ENCODE data around the gene ZNF207.
"Not testable (repeated sequence)": the region's sequence is repeated elsewhere in the genome, so short reads cannot be mapped to it uniquely, and the experiment has no call there.

The ZNF207 gene

DNA sequence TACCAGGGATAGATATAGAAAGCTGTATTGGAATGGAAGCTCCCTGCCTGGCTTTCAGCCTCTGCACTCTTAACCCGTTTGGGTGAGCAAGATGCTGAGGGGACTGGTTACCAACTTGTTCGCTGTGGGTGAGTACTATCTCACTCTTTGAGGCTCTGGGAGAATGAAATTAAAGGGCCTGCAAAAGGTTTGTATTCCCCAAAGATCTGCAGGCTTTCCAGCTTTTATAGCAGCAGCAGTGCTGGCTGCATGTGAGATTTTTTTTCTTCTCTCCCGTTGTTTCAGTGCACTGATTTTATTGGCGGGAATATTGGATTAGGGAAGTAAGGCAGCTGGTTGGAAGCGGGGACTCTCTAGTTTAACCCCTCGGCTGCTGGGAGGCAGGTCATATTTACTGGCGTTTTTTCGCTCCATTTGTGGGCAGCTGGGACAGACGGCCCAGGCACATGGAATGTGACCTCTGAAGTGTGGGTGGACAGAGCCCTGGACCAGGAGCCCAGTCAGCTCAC, 38.9 kb upstream of the ZNF207 start:
- H3K4me3 ChIP-seq (ENCODE audit: low read depth, low read length), result no peak overlapping the region
- TF ChIP-seq CTCF (IDR thresholded peaks at IDR 0.05; ENCODE audit: low read depth, low read length, missing control alignments), result no peak
- DNase-seq (ENCODE audit: low read depth), result no peak

DNA sequence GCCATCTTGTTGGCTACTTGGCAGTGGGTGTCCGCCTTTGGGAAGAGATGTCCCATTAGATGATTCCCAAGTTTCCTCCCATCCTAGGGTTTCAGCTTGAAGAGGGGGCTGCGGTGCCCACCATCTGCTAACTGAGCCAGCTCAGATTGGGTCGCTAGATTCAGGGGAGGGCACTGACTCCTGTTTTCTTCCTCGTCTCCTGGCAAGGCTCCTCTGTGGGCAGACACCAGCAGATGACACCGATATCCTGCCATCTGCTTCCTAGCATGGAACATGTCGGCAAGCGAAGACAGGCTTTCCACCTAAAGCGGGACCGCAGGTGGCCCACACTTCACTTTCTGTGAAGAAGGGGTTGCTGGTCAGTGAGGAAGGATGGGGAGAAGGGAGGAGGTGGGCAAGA, 35.3 kb upstream of the ZNF207 start:
- H3K4me3 ChIP-seq (ENCODE audit: low read depth, low read length), result no peak overlapping the region
- DNase-seq (ENCODE audit: low read depth), result no peak
- no peak for TF ChIP-seq CTCF (IDR thresholded peaks at IDR 0.05; ENCODE audit: low read depth, low read length, missing control alignments)

- no peak for TF ChIP-seq CTCF (IDR thresholded peaks at IDR 0.05; ENCODE audit: low read depth, low read length, missing control alignments)
- H3K4me3 ChIP-seq (ENCODE audit: low read depth, low read length), result no peak overlapping the region
- no peak for DNase-seq (ENCODE audit: low read depth)
These were observed 34.8 kb upstream of the ZNF207 start for GRCh38 chr17:32315171-32315570.

DNA sequence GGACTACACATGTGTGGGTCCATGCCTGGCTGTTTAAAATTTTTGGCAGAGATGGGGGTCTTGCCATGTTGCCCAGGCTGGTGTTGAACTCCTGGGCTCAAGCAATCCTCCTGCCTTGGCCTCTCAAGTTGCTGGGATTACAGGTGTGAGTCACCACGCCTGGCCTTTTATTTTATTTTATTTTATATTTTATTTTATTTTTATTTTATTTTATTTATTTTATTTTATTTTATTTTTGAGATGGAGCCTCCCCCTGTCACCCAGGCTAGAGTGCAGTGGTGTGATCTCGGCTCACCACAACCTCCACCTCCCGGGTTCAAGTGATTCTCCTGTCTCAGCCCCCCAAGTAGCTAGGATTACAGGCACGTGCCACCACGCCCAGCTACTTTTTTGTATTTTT, 33.3 kb upstream of the ZNF207 start:
- not testable (repeated sequence) for H3K4me3 ChIP-seq (ENCODE audit: low read depth, low read length); DNase-seq (ENCODE audit: low read depth)

- TF ChIP-seq CTCF (IDR thresholded peaks at IDR 0.05; ENCODE audit: low read depth, low read length, missing control alignments), result no peak
- no peak for DNase-seq (ENCODE audit: low read depth)
These were observed 32.6 kb upstream of the ZNF207 start for GRCh38 chr17:32317353-32317752.

DNA sequence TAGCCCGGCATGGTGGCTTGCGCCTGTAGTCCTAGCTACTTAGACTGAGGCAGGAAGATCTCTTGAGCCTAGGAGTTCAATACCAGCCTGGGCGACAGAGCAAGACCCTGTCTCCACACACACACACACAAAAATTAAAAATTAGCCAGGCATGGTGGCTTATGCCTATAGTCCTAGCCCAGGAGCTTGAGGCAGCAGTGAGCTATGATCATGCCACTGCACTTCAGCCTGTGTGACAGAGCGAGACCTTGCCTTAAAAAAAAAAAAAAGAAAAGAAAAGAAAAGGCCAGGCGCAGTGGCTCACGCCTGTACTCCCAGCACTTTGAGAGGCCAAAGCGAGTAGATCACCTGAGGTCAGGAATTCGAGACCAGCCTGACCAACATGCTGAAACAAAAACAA, 31.9 kb upstream of the ZNF207 start:
- DNase-seq (ENCODE audit: low read depth), result no peak
- no peak for TF ChIP-seq CTCF (IDR thresholded peaks at IDR 0.05; ENCODE audit: low read depth, low read length, missing control alignments)
- H3K4me3 ChIP-seq (ENCODE audit: low read depth, low read length), result no peak overlapping the region

More at GRCh38 chr17:32317353-32317752, 32.6 kb upstream of the ZNF207 start:
- H3K4me3 ChIP-seq (ENCODE audit: low read depth, low read length), result no peak overlapping the region

DNA sequence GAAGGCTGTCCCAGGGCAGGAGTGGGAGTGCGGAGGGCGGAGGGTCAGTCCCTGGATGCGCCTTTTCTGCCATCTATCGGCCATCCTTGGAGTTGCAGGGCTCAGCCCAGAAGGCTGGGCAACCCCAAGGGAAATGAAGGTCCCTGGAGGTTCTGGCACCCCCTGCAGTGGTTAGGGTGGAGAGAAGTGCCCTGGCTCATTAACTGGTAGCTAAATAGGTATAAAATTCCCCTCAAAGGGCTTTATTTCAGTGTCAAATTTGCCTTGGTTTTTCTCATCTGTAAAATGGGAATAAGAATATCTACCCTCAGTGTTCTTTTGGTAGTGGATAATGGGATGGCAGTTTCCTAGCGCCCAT, 30.4 kb upstream of the ZNF207 start:
- no peak for DNase-seq (ENCODE audit: low read depth)
- peak; percentile 99 for TF ChIP-seq CTCF (IDR thresholded peaks at IDR 0.05; ENCODE audit: low read depth, low read length, missing control alignments)
- peak overlapping the region; percentile 24 for H3K4me3 ChIP-seq (ENCODE audit: low read depth, low read length)

- not testable (repeated sequence) for DNase-seq (ENCODE audit: low read depth); H3K4me3 ChIP-seq (ENCODE audit: low read depth, low read length)
These were observed 29.9 kb upstream of the ZNF207 start for GRCh38 chr17:32320080-32320479.

All from GM12864 (cell line).